TTC549 (cell line): Measurements from ENCODE around the gene SPP1.
"Not testable (repeated sequence)": the region's sequence is repeated elsewhere in the genome, so short reads cannot be mapped to it uniquely, and the experiment has no call there.

Source experiments
- FAIRE-seq: peaks from 2 replicates; lab custom pipeline; 2012; peaks lifted over from hg19 to GRCh38; lab: Jason Lieb, UNC

The SPP1 gene

GRCh38 chr4:87989765-87990164 is 14.3 kb downstream of the SPP1 start:
- no peak for FAIRE-seq

DNA sequence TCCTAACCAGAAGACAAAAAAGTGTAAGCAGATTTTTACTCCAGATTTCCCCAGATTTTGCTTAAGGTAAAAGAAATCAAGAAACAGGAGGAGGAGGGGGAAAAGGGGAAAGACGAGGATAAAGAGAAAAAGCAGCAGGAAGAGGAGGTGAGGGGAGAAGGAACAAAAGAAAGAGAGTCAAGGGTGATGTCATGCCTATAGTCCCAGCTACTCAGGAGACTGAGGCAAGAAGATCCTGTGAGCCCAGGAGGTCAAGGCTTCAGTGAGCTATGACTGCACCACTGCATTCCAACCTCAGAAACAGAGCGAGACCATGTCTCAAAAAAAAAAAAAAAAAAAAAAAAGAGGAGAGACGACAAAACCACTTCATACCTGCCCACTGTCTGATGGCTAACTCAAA is 19.9 kb downstream of the SPP1 start:
- no peak for FAIRE-seq

DNA sequence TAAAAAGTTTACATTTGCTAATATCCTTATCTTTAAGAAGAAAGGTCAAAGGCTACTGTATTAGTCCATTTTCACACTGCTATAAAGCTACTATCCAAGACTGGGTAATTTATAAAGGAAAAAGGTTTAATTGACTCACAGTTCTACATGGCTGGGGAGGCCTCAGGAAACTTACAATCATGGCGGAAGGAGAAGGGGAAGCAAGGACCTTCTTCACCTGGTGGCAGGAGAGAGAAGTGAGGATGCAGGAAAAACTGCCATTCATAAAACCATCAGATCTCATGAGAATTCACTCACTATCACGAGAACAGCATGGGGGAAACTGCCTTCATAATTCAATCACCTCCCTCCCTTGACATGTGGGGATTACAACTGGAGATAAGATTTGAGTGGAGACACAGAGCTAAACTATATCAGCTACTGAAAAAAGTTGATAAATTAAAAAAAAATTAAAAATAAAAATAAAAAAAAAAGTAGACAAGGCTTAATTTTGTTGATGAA is 23.7 kb downstream of the SPP1 start:
- not testable (repeated sequence) for FAIRE-seq

DNA sequence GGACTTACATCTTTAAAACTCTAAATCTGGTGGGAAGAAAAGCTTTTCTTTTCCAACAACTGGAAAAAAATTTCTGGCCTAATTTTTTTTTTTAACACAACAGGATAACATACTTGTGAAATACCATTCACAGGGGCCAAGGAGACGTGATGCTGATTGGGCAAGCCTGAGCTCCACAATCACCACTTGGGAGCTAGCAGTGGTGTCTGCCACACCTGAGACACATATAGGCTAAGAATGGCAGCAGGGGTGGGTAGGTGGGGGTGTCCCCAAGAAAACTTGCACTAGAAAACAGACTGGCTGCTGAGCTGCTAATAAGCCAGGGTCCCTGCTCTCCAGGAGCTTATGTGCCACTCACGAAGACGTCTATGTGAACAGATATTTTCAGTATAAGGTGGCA is 26.4 kb downstream of the SPP1 start:
- FAIRE-seq, result no peak

DNA sequence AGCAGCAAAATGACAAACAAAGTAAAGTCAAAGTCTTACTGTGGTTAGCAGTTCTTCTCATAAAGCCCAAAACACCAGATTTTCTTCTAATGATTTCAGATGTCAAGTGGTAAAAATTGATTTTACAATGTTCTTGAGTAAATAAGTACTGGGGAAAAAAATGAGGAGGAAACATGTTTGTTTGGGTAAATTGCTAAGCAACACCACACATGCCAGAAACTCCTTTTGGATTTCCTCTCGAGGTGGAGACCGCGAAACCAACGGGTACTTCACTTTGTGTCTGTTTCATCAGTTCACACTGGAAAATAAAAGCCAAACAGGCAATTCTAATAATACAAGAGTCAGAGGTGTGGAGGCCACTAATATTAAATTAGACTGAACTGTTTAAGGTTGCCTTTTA is 27.3 kb downstream of the SPP1 start:
- FAIRE-seq, result no peak

DNA sequence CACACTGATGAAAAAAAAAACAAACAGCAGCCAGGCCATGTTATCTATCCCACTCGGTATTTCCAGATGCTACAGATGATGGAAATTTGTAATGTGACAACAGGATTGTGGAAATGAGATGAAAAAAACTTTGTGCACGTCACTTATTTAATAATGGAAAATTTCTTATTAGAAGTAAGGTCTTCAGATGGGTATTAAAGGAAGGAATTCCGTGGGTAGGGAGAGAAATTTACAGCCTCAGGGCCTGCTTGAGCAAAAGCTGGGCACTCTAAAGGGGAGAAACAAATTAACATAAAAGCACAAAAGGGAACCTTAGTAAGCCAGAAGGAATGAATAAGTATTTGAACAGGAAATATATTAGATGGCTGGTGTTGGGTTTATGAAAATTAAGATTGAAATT is 27.7 kb downstream of the SPP1 start:
- FAIRE-seq, result no peak

- FAIRE-seq, result no peak
Observed at GRCh38 chr4:88005076-88005475, 29.6 kb downstream of the SPP1 start.

DNA sequence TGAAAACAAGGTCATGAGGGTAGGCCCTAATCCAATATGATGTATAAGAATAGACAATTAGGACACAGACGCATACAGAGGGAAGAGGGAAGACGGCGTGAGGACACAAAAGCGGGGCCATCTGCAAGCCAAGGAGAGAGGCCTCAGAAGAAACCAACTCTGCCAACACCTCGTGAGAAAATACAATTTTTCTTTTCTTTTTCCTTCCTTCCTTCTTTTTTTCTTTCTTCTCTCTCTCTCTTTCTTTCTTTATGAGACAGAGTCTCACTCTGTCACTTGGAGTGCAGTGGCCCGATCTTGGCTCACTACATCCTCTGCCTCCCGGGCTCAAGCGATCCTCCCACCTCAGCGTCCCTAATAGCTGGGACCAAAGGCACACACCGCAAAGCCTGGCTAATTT is 30.4 kb downstream of the SPP1 start:
- FAIRE-seq, result no peak

- FAIRE-seq, result no peak
Observed at GRCh38 chr4:88006956-88007303, 31.4 kb downstream of the SPP1 start.

DNA sequence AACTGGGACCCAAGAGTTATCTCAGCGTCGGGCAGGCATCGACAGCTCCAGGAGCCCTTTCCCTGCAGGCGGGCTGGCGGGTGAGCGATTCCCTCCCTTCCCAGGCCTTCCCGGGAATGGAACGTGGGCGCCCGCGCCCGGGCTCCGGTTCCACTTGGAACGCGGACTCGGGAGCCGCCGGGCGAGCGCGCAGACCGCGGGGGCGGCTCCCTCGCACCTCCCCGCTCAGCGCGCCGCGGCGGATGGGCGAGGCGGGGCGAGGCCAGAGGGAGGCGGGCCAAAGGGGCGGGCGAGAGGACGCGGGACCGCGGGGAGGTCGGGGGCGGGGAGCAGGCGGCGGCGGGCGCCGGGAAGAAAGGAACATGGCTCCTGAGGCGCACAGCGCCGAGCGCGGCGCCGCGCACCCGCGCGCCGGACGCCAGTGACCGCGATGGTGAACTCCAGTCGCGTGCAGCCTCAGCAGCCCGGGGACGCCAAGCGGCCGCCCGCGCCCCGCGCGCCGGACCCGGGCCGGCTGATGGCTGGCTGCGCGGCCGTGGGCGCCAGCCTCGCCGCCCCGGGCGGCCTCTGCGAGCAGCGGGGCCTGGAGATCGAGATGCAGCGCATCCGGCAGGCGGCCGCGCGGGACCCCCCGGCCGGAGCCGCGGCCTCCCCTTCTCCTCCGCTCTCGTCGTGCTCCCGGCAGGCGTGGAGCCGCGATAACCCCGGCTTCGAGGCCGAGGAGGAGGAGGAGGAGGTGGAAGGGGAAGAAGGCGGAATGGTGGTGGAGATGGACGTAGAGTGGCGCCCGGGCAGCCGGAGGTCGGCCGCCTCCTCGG is 32.0 kb downstream of the SPP1 start, which contains the start of gene PKD2:
PKD2 (plus strand) TSS at position 332 of the 818 bp plus-strand sequence; CDS start at position 431, 99 bp downstream.
- no peak for FAIRE-seq

DNA sequence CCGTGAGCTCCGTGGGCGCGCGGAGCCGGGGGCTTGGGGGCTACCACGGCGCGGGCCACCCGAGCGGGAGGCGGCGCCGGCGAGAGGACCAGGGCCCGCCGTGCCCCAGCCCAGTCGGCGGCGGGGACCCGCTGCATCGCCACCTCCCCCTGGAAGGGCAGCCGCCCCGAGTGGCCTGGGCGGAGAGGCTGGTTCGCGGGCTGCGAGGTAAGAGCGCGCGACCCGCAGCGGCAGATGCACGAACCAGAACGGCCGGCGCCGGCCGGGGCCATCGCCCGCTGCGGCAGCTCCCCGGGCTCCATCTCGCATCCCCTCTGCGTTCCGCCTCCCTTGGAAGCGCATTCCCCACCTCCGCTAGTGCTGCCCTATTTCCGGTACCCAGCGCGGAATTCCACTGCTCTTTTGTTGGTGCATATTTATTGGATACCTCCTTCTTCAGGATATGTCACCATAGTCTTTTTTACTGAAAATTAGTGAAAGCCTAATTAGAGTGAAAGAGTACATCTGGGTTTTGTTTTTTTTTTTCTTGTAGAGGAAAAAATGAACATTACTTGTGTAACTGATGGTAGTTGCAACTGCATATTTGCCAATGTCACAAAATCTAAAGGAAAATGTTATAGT is 32.7 kb downstream of the SPP1 start:
- no peak for FAIRE-seq

GRCh38 chr4:88008743-88009171 is 33.2 kb downstream of the SPP1 start:
- no peak for FAIRE-seq

DNA sequence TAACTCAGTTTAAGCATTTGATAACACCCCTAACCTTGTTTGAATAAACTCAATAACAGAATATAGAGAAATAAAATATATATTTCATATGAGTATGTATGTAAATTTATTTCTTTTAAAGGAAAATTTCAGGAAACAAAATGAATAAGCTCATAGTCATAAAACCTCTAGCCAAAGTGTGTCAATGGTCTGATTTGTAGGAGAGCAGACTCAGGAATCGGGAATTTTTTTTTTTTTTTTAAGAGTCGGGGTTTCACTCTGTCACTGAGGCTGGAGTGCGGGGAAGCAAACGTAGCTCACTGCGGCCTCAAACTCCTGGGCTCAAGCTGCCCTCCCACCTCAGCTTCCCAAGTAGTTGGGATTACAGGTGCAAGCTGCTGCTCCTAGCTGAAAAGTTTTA is 34.4 kb downstream of the SPP1 start:
- FAIRE-seq, result no peak

DNA sequence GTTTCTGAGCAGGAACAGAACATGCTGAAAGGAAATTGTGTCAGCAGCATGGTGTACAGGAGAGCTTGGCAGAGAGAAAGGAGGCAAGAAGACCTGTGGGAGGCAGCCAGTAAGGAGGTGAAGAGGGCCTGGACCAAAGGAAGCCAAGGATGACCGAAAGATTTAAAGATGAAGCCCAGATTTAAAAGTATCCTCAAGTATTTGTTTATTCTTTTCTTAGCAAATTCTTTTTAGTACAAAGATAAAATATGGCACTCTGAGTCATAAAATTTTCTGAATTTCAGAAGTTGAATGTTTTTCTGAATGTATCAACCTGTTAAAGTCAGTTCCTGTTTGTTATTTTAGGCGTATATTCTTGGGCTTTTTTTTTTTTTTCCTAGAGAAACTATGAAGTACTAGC is 35.5 kb downstream of the SPP1 start:
- no peak for FAIRE-seq

DNA sequence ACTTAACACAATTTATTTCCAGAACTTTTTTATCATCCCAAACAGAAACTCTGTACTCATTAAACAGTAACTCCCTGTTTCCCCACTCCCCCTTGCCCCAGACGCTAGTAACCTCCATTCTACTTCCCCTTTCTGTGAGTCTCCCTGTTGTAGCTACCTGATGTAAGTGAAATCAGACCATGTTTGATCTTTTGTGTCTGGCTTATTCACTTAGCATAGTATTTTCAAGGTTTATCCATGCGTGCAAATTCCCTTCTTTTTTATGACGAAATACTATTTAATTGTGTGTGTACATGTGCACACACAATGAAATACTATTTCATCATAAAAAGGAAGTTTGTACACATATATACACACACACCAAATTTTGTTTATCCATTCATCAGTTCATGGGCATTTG is 37.1 kb downstream of the SPP1 start:
- no peak for FAIRE-seq

GRCh38 chr4:88014386-88014905 is 38.9 kb downstream of the SPP1 start:
- no peak for FAIRE-seq

DNA sequence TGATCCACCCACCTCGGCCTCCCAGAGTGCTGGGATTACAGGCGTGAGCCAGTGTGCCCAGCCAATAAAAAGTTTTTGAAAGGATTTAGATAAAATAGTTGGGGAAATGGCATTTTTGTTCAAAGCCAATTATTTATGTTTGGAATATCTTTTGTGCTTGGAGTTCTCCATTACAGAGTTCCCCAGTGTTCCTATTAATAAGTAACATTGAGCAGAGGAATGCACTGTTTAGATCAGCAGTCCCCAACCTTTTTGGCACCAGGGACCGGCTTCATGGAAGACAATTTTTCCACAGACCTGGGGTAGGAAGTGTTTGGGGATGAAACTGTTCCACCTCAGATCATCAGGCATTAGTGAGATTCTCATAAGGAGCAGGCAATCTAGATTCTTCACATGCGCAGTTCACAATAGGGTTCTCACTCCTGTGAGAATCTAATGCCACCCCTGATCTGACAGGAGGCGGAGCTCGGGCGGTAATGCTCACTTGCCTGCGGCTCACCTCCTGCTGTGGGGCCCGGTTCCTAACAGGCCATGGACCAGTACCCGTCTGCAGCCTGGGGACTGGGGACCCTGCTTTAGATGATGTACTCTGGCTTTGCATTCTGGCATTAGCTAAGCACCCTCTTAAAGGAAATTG is 40.3 kb downstream of the SPP1 start:
- no peak for FAIRE-seq

DNA sequence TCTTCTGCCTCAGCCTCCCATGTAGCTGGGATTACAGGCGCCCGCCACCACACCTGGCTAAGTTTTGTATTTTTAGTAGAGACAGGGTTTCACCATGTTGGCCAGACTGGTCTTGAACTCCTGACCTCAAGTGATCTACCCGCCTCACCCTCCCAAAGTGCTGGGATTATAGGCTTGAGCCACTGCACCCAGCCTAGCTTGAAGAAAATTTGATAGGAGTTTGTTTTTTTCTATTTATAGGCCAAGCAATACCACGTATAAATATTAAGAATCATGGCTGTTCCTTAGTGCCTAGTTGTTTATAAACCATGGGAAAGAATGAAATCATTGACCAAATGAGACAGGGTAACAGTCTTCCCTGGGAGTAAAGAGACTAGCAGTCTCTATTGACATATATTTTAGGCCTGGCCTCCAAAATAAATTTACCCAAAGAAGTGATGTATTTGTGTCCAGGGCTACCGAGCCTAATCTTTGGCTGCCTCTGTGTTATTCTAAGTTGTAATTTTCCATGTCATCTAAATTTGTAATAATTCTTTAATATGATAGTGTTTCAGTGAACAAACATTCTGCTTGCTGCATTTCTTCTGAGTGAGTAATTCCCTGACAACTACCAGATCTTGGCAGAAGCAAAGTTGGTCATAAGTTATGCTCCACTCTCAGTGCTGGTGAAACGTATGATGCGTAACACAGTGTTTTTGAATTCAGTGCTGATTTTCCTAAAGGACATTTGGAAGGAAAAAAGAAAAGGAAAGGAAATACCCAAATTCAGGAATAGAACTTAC is 42.2 kb downstream of the SPP1 start:
- no peak for FAIRE-seq

GRCh38 chr4:88018466-88018865 is 43.0 kb downstream of the SPP1 start:
- FAIRE-seq, result no peak

GRCh38 chr4:88021824-88022223 is 46.3 kb downstream of the SPP1 start:
- no peak for FAIRE-seq

GRCh38 chr4:88022289-88022688 is 46.8 kb downstream of the SPP1 start:
- no peak for FAIRE-seq
